HEK293T (cell line): ENCODE results near the gene PRDM11.

ENCODE experiments used
- CTCF ChIA-PET: fragments of 350-600 bp; formaldehyde crosslinking; extraction: SDS; loops from one replicate; lab custom pipeline; 2021; ENCODE audit warnings: antibody characterized with exemption, inconsistent platforms; lab: Yijun Ruan, JAX
- POLR2A ChIA-PET: fragments of 350-600 bp; formaldehyde crosslinking; extraction: SDS; loops from one replicate; lab custom pipeline; 2020; ENCODE audit warnings: antibody characterized with exemption, inconsistent platforms; lab: Yijun Ruan, JAX
- DNase-seq: peaks from one replicate; pipeline ENCODE4 v3.0.0; 2012; ENCODE audit warnings: mixed read lengths; ENCODE audit errors: extremely low spot score
- ARNT ChIP-seq: fragments of 450-650 bp; IDR thresholded peaks from 2 replicates; pipeline ENCODE4 v1.6.1; 2017; ENCODE audit warnings: mild to moderate bottlenecking
- BHLHE40 ChIP-seq: fragments of 450-650 bp; IDR thresholded peaks from 2 replicates; pipeline ENCODE4 v1.6.1; 2016; ENCODE audit warnings: mild to moderate bottlenecking, moderate library complexity, borderline replicate concordance
- CTBP1 ChIP-seq: fragments of 450-650 bp; IDR thresholded peaks from 2 replicates; pipeline ENCODE4 v1.6.1; 2016; ENCODE audit warnings: borderline replicate concordance
- ELF4 ChIP-seq: fragments of 450-650 bp; IDR thresholded peaks from 2 replicates; pipeline ENCODE4 v1.6.1; 2017; ENCODE audit warnings: antibody characterized with exemption
- FOXA1 ChIP-seq: fragments of 450-650 bp; IDR thresholded peaks from 2 replicates; pipeline ENCODE4 v1.6.1; 2016; ENCODE audit warnings: mild to moderate bottlenecking
- FOXK2 ChIP-seq: fragments of 450-650 bp; IDR thresholded peaks from 2 replicates; pipeline ENCODE4 v1.6.1; 2016; ENCODE audit warnings: mild to moderate bottlenecking
- FOXM1 ChIP-seq: fragments of 450-650 bp; IDR thresholded peaks from 2 replicates; pipeline ENCODE4 v1.6.1; 2017; ENCODE audit warnings: mild to moderate bottlenecking, borderline replicate concordance
- HDGF ChIP-seq: fragments of 450-650 bp; IDR thresholded peaks from 2 replicates; pipeline ENCODE4 v1.6.1; 2017; ENCODE audit warnings: antibody characterized with exemption, borderline replicate concordance
- L3MBTL2 ChIP-seq: fragments of 450-650 bp; conservative IDR thresholded peaks from 2 replicates; pipeline ENCODE4 v1.6.1; 2016; ENCODE audit warnings: mild to moderate bottlenecking
- LEF1 ChIP-seq: fragments of 450-650 bp; IDR thresholded peaks from 2 replicates; pipeline ENCODE4 v1.6.1; 2017; ENCODE audit warnings: mild to moderate bottlenecking, borderline replicate concordance
- NFRKB ChIP-seq: fragments of 450-650 bp; IDR thresholded peaks from 2 replicates; pipeline ENCODE4 v1.6.1; 2016; ENCODE audit warnings: mild to moderate bottlenecking, moderate library complexity
- SP1 ChIP-seq: fragments of 450-650 bp; IDR thresholded peaks from 2 replicates; pipeline ENCODE4 v1.6.1; 2017
- SUZ12 ChIP-seq: fragments of 450-650 bp; IDR thresholded peaks from 2 replicates; pipeline ENCODE4 v1.6.1; 2016; ENCODE audit warnings: mild to moderate bottlenecking
- TARDBP ChIP-seq: fragments of 450-650 bp; IDR thresholded peaks from 2 replicates; pipeline ENCODE4 v1.6.1; 2016
- ZNF384 ChIP-seq: fragments of 450-650 bp; IDR thresholded peaks from 2 replicates; pipeline ENCODE4 v1.6.1; 2016
- TF ChIP-seq, protein P1 (sequence below): fragments of 450-650 bp; IDR thresholded peaks from 2 replicates; pipeline ENCODE4 v1.6.1; 2016

PRDM11 gene

DNA sequence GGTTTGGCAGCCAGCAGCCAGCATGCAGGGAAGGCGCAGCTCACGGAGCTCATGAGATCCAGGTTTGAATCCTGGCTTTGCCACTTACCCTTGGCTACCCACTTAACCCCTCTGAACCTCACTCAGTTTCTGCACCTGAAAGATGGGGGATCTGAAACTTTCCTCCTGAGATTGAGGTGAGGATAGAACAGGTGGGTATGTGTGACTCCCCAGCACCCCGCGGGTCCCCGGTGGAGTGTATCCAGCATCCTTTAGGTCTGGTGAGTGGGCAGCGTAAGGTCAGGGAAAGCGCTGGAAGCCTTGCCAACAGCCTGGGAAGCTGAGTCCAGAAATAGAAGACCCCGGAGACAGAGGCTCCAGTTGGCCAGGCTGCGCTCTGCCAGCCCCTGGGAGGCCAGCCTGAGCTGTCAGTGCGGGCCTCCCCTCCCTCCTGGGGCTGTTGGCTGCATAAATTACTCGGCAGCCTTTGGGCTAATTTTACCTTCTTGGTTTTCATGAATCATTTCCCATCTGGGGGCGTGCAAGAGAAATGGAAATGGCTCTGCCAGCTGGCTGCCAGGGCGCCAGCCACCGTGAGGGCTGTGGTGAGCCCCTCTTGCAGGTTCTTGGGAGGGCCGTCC is 17.6 kb downstream of the PRDM11 start:
- CTCF ChIA-PET: no interaction called here
- POLR2A ChIA-PET: no interaction called here
- DNase-seq: no peak
- TF ChIP-seq SP1 (no peak), FOXM1 (no peak), FOXA1 (no peak), CTBP1 (no peak), HDGF (no peak), LEF1 (no peak), NFRKB (no peak), ARNT (no peak), ZNF384 (no peak), ELF4 (no peak)
- TF ChIP-seq, protein P1, sequence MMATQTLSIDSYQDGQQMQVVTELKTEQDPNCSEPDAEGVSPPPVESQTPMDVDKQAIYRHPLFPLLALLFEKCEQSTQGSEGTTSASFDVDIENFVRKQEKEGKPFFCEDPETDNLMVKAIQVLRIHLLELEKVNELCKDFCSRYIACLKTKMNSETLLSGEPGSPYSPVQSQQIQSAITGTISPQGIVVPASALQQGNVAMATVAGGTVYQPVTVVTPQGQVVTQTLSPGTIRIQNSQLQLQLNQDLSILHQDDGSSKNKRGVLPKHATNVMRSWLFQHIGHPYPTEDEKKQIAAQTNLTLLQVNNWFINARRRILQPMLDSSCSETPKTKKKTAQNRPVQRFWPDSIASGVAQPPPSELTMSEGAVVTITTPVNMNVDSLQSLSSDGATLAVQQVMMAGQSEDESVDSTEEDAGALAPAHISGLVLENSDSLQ: no peak

DNA sequence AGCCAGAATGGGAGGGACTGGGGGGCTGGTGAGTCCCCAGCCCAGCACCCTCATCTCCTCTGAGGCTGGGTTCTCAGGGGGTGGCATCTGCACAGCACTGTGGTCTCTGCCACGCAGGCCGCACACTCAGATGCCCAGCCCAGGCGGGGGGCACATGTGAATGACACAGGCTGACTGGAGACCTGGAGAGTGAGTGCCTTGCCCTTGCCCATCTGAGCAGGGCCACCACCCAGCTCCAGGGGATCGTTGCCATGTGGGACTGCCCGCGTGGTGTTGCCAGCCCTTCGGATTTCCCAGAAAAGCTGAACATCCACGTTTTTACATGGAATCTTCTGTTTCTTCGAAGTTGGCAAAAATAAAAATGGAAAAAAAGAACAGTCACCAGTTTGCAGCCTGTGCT is 18.9 kb downstream of the PRDM11 start:
- POLR2A ChIA-PET: no interaction called here
- TF ChIP-seq LEF1 (no peak), TARDBP (no peak)

DNA sequence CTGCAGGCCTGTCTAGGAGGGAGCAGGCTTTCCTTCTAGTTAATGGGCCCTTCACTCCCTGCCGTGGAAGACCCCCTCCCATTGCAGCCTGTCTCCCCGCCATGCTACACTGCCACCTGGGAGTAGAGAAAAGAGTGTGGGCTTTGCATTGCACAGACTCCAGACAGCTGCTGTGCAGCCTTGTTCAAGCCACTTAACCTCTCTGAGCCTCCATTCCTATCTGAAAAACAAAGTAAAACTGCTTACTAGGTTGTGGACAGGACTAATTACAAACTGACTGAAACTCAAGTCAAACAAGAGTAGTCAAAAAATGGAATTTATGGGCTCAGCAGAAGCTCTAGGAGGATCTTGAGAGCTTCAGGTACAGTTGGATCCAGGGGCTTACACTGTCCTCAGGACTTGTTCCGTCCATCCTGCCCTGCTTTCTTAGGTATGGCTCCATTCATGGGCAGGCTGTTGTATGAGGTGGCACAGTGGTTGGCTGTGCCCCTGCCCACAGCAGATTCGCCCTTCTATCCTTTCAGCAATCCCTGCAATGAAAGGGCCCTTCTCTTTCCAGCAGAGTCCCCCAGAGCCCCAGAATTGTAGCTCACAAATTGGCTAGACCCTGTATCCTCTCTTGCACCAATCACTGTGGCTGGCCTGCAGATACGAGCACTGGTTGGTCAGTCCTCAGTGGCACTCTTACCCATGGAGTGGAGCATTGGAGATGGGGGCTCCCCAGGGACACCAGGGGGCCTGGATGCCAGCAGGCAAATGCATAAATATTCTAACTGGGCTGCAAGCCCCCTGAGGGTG is 19.6 kb downstream of the PRDM11 start:
- ChIA-PET POLR2A (interaction anchor here (1.1 kb wide), 1 partner anchor 14 kb away, joined by 5 read pairs; no protein-coding TSS in a partner anchor), CTCF (no interaction called here)
- DNase-seq: no peak
- TF ChIP-seq FOXM1 (no peak), ELF4 (no peak), CTBP1 (no peak), L3MBTL2 (no peak), TARDBP (no peak), ZNF384 (no peak), FOXA1 (no peak), BHLHE40 (no peak), NFRKB (no peak), HDGF (no peak), SP1 (no peak), LEF1 (no peak), ARNT (no peak), FOXK2 (no peak), SUZ12 (no peak)
- TF ChIP-seq, protein P1: no peak

More for the DNA sequence above, 18.9 kb downstream of the PRDM11 start:
- CTCF ChIA-PET: no interaction called here
- DNase-seq: no peak

DNA sequence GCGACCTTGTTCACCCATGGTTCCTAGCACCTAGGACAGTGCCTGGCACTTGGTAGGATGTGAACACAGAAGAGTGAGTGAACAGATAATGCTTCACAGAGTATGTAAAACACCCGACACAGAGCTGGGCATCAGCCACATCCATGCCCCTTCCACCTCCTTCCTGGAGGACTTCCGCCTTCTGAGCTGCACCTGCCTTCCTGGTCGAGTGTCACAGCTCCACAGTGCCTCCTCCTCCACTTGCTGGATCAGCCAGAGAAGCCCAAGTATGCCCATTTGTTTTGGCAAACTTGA is 20.1 kb downstream of the PRDM11 start:
- POLR2A ChIA-PET: interaction anchor here (1.1 kb wide), 1 partner anchor 14 kb away, joined by 5 read pairs; no protein-coding TSS in a partner anchor
- CTCF ChIA-PET: no interaction called here
- TF ChIP-seq TARDBP: no peak
- TF ChIP-seq BHLHE40: no peak
- TF ChIP-seq L3MBTL2: no peak
- TF ChIP-seq FOXM1: no peak
- no peak for TF ChIP-seq SUZ12
- TF ChIP-seq ZNF384: no peak
- no peak for TF ChIP-seq FOXK2
- TF ChIP-seq ARNT: no peak
- no peak for TF ChIP-seq CTBP1
- no peak for TF ChIP-seq ELF4
- TF ChIP-seq NFRKB: no peak
- no peak for TF ChIP-seq FOXA1
- TF ChIP-seq, protein P1: no peak
- DNase-seq: no peak

DNA sequence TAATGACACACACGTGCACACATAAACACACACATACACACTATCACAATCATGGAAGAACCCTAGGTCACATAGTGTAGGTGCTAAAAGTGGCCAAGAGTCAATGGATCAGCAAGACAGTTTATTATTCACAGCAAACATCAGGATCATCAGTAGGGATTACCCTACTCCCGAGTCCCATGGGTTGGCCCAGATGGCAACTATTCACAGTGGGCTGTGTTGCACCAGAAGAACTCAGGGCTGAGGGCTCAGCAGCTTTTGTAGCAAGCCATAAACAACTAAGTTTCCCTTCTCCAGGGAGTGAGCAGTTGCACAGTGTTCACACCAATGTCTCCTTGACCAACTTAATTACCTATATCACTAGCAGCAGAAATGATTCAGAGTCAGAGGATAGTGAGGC is 20.8 kb downstream of the PRDM11 start:
- ChIA-PET POLR2A (interaction anchor here (1.1 kb wide), 1 partner anchor 13 kb away, joined by 5 read pairs; no protein-coding TSS in a partner anchor), CTCF (no interaction called here)
- no peak for DNase-seq
- no peak for TF ChIP-seq ZNF384
- TF ChIP-seq, protein P1: no peak
